ENCODE measurements around the gene ASF1B. TPM values are rescaled to one million over a fixed set of nuclear protein-coding genes. Genes with fewer than 3 reads are reported as not detected.

The ASF1B gene
- total RNA-seq, 1 experiment from 2014 or later, result 78.1 TPM

- no peaks in the 10 kb centered on the region for H4K20me1 ChIP-seq (ENCODE audit: insufficient read depth)
- peak overlapping the region; percentile 45 to 58 for H3K4me3 ChIP-seq (replicated peaks in 1 of 2; ENCODE audit: low read depth in 1 of 2, low read length in 2 of 2)
- peaks cover 0 to 3% of the 10 kb centered on the region in 2 experiments; a peak in 1 of 4 replicates for H3K36me3 ChIP-seq (ENCODE audit: control insufficient read depth in 1 of 2, insufficient read depth in 2 of 2, low read length in 2 of 2)
- no peaks in the 10 kb centered on the region for H3K9me2 ChIP-seq (ENCODE audit: insufficient read depth)
- peak overlapping the region; percentile 78 for H3K27ac ChIP-seq (ENCODE audit: low read depth, low read length)
- H3K4me1 ChIP-seq (ENCODE audit: control insufficient read depth in 1 of 2, insufficient read depth in 2 of 2, low read length in 2 of 2), result peaks cover 12 to 19% of the 10 kb centered on the region in 2 experiments
- BruUV-seq (replicated peaks), result no TSS peak
- no peaks in the 10 kb centered on the region for H3K27me3 ChIP-seq (ENCODE audit: insufficient read depth, low read length)
- DNase-seq (ENCODE audit: low read depth, low spot score) (no peak), ATAC-seq (peak; percentile 18)
- POLR2A ChIA-PET, result interaction anchor here (1.8 kb wide), 1 partner anchor 9 kb away, joined by 4 read pairs; no protein-coding TSS in a partner anchor
- peak overlapping the region; percentile 82 for H3K4me2 ChIP-seq (ENCODE audit: low read length)
- CTCF ChIA-PET, result interaction anchor here (1.4 kb wide), 1 partner anchor 18 kb away, joined by 3 read pairs; the partner anchor contains the start of gene MISP3
- TF ChIP-seq ZFX (IDR thresholded peaks at IDR 0.05) (peak; percentile 19; the same call in 1 of the 2 replicates), MAX (IDR thresholded peaks at IDR 0.05) (no peak)
- intact Hi-C loops (cut with micrococcal nuclease), result no loop called here
- H3K9me3 ChIP-seq (ENCODE audit: control insufficient read depth in 1 of 2, insufficient read depth in 1 of 2, low read depth in 1 of 2, low read length in 2 of 2), result peaks cover 3 to 7% of the 10 kb centered on the region in 2 experiments; a peak in 1 of 4 replicates
- RAD21 ChIA-PET (ENCODE audit: low non-redundant PET in 1 of 2, low total read pairs in 2 of 2, uncharacterized antibody in 2 of 2, unreplicated experiment in 2 of 2), result no interaction called here
- no peak overlapping the region for H2AFZ ChIP-seq (ENCODE audit: low read depth, low read length, poor library complexity, severe bottlenecking)
- peak overlapping the region; percentile 53; the same call in 1 of the 2 replicates for H3K9ac ChIP-seq (ENCODE audit: low read length)
- no peaks in the 10 kb centered on the region for H3K79me2 ChIP-seq (ENCODE audit: insufficient read depth, low read length)
Measured at GRCh38 chr19:14089662-14090508, 46.5 kb downstream of the ASF1B start.

- H2AFZ ChIP-seq (ENCODE audit: low read depth, low read length, poor library complexity, severe bottlenecking), result no peak overlapping the region
- intact Hi-C loops (cut with micrococcal nuclease), result no loop called here
- no peaks in the 10 kb centered on the region for H3K79me2 ChIP-seq (ENCODE audit: insufficient read depth, low read length)
- peak overlapping the region; percentile 45 to 58 for H3K4me3 ChIP-seq (replicated peaks in 1 of 2; ENCODE audit: low read depth in 1 of 2, low read length in 2 of 2)
- CTCF ChIA-PET, result interaction anchor here (1.4 kb wide), 1 partner anchor 17 kb away, joined by 3 read pairs; the partner anchor contains the start of gene MISP3
- RAD21 ChIA-PET (ENCODE audit: low non-redundant PET in 1 of 2, low total read pairs in 2 of 2, uncharacterized antibody in 2 of 2, unreplicated experiment in 2 of 2), result no interaction called here
- H4K20me1 ChIP-seq (ENCODE audit: insufficient read depth), result no peaks in the 10 kb centered on the region
- TF ChIP-seq CTCF (IDR thresholded peaks at IDR 0.05 in 2 of 3, conservative IDR thresholded peaks at IDR 0.05 in 1 of 3; ENCODE audit: borderline replicate concordance in 1 of 3, insufficient read depth in 1 of 3, low read depth in 2 of 3, low read length in 2 of 3), result peak in 2 of 3 experiments; percentile 7 to 19; a peak in 2 of 6 replicates
- no peak for TF ChIP-seq ZBTB33 (IDR thresholded peaks at IDR 0.05; ENCODE audit: extremely low read depth, insufficient replicate concordance, low read length)
- TF ChIP-seq EZH2 (IDR thresholded peaks at IDR 0.05), result no peak
- TF ChIP-seq ZFX (IDR thresholded peaks at IDR 0.05), result no peak
- no peak for TF ChIP-seq YY1 (IDR thresholded peaks at IDR 0.05; ENCODE audit: extremely low read depth, insufficient replicate concordance, low read depth, low read length)
- no peak for TF ChIP-seq MAX (IDR thresholded peaks at IDR 0.05)
- no peak for TF ChIP-seq CBX3 (IDR thresholded peaks at IDR 0.05; ENCODE audit: low read depth)
- no peaks in the 10 kb centered on the region for H3K27me3 ChIP-seq (ENCODE audit: insufficient read depth, low read length)
- peak overlapping the region; percentile 82 for H3K4me2 ChIP-seq (ENCODE audit: low read length)
- H3K27ac ChIP-seq (ENCODE audit: low read depth, low read length), result peak overlapping the region; percentile 78
- ATAC-seq, result no peak
- no TSS peak for BruUV-seq (replicated peaks)
- no peaks in the 10 kb centered on the region for H3K9me2 ChIP-seq (ENCODE audit: insufficient read depth)
- H3K9me3 ChIP-seq (ENCODE audit: control insufficient read depth in 1 of 2, insufficient read depth in 1 of 2, low read depth in 1 of 2, low read length in 2 of 2), result peaks cover 3 to 7% of the 10 kb centered on the region in 2 experiments; a peak in 1 of 4 replicates
- H3K4me1 ChIP-seq (ENCODE audit: control insufficient read depth in 1 of 2, insufficient read depth in 2 of 2, low read length in 2 of 2), result peaks cover 12 to 19% of the 10 kb centered on the region in 2 experiments
- no peak for DNase-seq (ENCODE audit: low read depth, low spot score)
- POLR2A ChIA-PET, result interaction anchor here (1.8 kb wide), 1 partner anchor 8 kb away, joined by 4 read pairs; no protein-coding TSS in a partner anchor
- peaks cover 0 to 3% of the 10 kb centered on the region in 2 experiments; a peak in 1 of 4 replicates for H3K36me3 ChIP-seq (ENCODE audit: control insufficient read depth in 1 of 2, insufficient read depth in 2 of 2, low read length in 2 of 2)
- H3K9ac ChIP-seq (ENCODE audit: low read length), result peak overlapping the region; percentile 53; the same call in 1 of the 2 replicates
Measured at GRCh38 chr19:14089412-14089661, 47.1 kb downstream of the ASF1B start.

All from HCT116 (cell line).